GM19099 (cell line): ENCODE measurements around the gene GNG4.

ENCODE experiments used
- POLR2A ChIP-seq: IDR thresholded peaks from 3 replicates; pipeline ENCODE4 v1.6.1; 2011; ENCODE audit warnings: low read depth; ENCODE audit not compliant: insufficient read length; ENCODE audit errors: extremely low read depth

Gene GNG4

DNA sequence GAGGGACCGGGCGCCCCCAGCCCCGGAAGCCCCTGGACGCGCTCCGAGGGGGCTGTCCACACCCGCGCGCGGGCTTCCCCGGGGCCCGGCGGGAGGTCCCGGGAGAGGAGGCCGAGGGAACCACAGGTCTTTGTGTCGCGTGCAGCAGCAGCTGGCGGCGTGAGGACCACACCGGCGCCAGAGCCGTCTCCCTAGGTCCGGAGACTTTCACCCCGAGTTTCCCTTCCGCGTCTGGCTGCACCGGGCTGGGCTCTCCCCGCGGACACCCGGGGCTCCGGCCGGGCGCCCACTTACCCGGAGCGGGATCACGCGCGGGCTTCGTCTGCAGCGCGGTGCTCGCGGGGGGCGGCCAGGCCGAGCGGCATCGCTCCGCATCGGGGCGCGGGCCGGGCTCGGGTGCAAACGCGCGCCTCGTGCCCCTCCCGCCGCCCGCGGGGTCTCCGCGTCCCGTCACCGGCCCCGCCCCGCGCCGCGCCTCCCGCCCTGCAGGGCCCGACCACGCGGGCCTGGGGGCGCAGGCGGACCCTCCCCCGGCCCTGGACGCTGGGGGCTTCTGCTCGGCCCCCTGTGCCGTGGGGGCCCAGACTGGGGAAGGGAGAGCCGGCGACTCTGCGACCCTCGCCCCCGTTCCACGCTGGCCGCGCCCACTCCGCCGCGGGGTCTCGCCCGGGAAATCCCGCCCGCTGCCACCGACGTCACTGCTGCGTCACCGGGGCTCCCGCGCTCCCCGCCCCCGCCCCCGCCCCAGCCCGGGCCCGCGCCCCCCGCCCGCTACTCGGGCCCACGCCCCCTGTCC is at the start of gene GNG4:
Gene GNG4 (minus strand): TSS at position 417 of the 796 bp plus-strand sequence. CDS start 65,946 bp downstream, outside the sequence.
- TF ChIP-seq POLR2A, result no peak

DNA sequence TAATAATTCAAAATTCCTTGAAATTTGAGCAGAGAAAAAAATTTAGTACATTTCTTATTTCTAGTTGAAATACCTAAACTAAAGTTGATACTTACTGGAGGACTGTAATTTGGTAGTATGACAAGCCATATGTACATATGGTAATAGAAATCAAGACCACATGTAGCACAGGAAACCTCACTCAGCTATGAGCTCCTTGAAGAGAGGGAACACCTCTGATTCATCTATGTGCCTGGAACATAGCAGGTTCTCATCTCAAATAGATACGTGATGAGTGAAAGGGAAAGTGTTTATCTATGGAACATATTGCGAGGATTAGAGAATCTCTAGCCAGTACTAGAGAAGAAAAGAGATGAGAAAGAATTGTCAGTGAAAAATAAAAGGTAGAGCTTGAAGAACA is 47.9 kb upstream of the GNG4 start:
- no peak for TF ChIP-seq POLR2A

DNA sequence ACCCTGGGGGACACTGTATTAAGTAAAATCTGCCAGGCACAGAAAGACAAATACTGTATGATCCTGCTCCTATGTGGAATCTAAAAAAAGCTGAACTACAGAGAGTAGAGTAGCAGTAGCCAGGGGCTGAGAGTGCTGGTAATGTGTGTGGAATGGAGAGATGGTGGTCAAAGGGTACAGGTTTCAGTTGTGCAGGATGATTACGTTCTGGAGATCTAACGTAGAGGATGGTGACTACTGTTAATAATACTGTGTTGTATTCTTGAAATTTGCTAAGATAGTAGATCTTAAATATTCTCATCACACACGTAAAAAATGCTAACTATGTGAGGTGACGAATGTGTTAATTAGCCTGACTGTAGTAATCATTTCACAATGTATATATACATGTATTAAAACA is 39.8 kb upstream of the GNG4 start:
- no peak for TF ChIP-seq POLR2A

DNA sequence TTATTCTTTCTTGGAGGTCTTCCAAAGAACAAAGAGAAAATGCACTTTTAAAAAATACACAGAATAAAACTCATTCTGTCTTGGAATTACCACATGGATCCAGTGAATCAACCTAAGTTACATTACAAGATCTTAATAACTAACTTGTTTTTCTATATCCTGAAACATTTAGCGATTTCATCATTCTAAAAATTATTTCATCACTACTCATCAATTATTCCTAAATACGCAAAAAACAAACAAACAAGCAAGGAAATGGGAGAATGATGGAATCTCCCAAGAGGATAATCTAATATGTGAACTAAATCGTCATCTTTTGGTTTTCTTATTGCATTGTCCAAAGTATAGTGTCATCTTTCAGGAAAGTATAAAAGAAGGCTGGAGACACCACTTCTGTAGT is 38.5 kb upstream of the GNG4 start:
- TF ChIP-seq POLR2A, result no peak

DNA sequence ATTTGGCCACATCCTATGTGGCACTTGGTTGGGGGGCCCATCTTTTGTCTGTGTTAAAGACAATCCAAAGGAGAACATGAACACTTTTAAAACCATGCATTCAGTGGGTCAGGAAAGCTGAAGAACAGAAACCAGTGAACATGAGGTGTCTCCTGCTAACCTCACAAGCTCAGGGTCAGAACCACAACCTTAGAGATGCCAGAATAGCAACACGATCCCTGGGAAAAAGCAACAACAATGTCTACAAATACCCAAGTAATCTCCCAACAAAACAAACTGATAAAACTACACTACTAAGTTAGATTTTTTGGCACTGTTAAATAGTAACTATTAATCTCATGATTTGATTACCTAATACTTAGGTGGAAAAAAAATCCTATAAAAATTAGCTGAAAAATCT is 34.1 kb upstream of the GNG4 start:
- no peak for TF ChIP-seq POLR2A

DNA sequence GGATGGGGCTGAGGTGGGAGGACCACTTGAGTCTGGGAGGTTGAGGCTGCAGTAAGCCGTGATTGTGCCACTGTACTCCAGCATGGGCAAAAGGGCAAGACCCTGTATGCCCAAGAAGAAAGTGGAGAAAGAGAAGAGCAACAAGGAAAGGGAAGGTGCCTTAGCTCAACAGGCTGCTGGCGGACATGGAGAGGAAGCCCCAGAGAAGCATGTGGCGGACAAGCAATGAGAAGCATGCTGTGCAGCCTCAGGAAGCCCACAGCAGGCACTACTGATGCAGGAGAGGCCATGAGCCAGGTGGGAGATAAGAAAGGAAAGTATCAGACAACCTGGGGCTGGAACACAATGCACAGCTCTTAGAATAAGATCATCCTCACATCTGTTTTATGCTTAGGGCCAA is 32.6 kb upstream of the GNG4 start:
- TF ChIP-seq POLR2A, result no peak

DNA sequence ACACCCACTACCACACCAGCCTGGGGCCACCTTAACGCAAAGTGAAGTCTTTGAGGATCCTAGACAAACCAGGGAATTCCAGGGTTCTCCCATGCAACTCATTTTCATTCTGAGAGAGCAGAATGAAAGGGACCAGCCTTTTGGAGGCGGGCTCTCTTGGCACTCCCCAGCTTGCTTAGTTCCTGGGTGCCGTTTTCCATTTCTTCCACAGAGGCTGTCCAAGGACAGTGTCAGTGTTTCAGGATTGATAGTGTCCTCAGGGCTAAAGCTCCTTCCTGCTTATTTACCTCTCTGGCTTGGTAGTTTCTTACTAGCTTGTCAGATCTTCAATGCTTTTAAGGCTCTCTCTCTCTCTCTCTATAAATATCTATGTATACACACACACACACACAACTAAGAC is 30.1 kb upstream of the GNG4 start:
- TF ChIP-seq POLR2A, result no peak

DNA sequence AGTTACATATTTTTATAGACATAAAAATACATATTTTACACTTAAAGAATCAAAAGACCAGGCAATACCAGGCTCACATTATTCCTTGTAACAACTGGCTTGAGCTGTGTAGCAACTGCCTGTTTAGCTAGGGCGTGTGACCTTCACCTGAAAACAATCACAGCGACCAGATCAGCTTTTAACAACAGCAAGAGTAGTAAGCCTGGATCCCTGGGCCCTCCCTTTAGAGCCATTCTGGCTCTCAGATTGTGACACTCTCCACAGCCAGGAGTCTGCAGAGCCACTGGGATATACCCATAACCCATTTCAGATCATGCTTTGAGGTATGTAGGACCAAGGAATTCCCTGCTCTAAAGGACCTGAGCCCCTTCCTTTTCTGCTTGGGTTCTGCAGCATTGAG is 29.4 kb upstream of the GNG4 start:
- TF ChIP-seq POLR2A, result no peak

DNA sequence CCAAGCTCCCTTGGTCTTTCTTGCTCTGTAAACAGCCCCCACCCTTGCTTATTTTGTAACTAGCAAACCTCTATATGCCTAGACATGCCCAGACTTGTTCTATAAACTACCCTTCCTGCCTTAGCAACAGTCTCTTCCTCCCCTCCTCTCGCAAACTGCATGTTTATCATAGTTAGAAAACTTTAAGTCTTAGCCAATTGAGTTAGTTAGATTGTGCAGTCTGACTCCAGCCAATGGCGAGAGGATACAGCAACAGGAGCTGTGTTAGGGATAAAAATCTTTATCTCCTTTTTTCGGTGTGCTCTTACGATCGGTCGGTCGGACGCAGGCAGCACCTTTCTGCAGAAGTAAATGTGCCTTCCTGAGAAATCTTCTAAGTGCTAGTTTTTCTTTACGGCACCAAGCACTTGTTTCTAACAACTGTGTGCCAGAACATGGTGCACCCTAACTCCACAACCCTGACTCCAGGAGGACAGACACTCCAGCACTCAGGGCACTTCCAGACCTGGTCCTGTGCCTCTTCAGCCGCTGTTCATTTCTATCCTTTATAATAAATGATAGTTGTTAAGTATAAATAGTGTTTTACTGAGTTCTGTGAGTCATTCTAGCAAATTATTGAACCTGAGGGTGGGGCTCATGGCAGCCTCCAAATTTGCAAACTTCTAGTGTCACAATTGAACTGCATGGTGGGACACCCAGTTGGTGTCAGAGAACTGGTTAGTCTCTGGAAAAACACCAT is 25.7 kb upstream of the GNG4 start:
- TF ChIP-seq POLR2A, result no peak

DNA sequence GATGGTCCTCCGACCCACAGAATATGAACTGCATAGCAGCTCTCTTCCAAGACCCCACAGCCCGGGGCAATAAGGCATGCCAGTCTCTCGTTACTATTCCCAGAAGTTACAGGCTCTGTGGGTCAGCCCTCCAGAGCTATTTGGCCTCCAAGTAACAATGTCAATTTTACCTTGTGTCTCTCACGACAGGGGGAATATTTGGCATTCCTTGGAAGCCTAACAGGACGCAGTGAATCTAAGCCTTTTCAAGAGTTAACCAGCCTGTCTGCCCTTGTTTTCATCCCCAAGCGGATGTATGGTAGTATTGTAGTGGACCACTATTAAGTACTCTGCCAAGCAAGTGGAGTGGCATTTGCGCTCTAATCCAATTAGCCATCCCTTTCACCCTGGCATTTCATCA is 24.4 kb upstream of the GNG4 start:
- no peak for TF ChIP-seq POLR2A

DNA sequence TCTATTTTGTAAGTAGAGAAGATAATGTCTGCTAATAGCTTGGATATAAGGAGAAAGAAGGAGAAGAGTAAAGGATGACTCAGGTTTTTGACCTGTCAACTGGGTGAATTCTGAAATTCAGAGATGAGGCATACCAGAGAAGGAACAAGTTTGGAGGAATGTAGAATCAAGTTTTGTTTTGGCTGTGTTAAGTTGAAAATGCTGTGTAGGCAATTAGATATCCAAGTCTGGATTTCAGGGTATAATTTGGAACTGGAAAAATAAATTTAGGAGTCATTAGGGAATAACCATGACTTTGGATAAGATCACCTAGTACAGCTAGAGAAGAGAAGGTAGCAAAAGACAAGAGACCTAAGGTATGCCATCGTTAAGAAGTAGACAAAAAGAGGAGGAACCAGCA is 22.4 kb upstream of the GNG4 start:
- no peak for TF ChIP-seq POLR2A

DNA sequence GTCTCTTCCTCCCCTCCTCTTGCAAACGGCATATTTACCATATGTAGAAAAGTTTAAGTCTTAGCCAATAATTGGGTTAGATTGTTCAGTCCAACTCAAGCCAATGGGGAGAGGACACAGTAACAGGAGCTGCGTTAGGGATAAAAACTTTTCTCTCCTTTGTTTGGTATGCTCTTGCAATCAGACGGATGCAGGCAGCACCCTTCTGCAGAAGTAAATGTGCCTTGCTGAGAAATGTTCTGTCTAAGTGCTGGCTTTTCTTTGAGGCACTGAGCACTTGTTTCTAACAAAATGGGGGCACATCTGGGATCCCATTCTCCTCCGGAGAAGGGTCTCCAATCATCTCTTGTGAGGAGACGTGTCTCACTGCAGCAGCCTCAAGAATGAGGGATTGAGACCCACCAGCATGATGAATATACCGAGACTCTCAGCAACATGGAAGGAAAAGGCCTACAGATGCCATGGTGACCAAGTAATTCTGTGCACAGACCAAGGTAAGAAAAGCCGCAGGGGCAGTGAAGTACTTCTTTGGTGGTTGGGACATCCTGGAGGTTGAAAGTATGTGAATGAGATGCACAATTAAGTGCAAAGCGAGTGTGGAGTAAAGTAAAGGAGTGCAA is 20.7 kb upstream of the GNG4 start:
- TF ChIP-seq POLR2A, result no peak

DNA sequence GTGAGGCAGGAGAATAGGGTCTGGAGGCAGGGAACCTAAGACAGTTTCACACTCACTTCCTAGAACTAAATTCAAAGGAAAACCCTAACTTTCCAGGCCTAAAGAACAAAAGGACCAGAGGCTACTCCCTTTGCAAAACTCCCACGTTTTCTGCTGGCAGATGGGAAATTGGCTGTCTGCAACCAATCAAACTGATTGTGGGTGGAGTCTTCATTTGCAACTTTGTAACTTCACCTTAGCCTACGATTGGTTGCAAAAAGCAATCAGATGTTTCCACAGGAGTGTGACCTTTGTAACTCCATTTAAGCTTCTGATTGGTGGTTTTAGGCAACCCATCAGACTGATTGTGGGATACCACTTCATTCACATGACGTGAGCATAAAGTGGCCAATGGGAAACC is 19.7 kb upstream of the GNG4 start:
- TF ChIP-seq POLR2A, result no peak

DNA sequence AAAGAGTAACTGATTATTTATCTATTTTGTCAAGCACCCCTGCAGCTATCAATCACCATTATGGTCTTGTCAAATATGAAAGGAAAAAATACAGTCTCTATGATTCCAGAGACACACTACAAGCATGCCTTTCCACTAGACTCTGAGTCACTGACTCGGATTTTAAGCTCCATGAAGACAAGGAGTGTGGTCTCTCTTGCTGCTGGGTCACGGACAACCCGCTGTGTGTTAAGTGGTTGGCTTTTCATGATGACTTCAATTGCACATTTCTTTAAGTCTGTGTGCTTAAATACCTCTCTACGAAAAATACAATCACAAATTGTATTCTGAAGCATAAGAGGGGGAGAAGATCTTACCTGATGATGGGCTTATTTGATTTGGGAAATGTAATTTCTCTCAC is 14.0 kb upstream of the GNG4 start:
- no peak for TF ChIP-seq POLR2A

DNA sequence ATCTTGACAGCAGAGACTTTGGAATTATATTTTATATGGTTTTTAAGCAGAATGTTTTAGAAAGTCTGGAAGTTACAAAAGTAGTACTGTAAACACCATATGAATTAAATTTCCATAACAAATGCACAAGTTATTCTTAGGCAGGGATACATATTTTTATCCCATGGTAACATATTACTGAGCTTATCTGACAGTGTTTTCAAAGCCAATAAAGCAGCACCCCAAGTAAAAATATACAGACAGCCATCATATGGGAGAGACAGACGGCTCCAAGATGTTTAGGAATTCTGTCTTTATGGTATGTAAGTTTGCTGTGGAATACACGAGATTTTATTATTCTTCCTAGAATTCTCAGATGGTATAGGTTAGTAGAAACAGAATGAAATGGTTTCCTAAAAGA is 12.0 kb upstream of the GNG4 start:
- no peak for TF ChIP-seq POLR2A

DNA sequence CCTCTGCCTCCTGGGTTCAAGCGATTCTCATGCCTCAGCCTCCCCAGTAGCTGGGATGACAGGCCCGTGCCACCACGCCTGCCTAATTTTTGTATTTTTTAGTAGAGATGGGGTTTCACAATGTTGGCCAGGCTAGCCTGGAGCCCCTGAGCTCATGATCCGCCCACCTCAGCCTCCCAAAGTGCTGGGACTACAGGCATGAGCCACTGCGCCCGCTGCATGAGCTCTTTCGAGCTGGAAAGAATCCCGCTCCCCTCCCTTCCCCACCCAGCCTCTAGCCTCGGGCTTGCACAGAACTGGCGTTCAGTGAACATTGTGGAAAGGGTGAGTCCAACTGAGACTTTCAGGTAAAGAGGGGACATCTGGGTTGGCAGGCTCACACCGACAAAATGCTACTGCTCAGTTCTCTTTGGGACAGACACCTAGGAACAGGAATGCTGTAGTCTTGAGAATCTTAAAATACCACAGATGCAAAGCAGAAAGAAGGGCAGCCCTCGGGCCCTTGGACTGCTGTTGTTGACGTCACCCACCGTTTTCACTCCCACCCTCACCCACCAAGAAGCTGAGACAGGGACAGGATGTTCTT is 9.7 kb upstream of the GNG4 start:
- no peak for TF ChIP-seq POLR2A

DNA sequence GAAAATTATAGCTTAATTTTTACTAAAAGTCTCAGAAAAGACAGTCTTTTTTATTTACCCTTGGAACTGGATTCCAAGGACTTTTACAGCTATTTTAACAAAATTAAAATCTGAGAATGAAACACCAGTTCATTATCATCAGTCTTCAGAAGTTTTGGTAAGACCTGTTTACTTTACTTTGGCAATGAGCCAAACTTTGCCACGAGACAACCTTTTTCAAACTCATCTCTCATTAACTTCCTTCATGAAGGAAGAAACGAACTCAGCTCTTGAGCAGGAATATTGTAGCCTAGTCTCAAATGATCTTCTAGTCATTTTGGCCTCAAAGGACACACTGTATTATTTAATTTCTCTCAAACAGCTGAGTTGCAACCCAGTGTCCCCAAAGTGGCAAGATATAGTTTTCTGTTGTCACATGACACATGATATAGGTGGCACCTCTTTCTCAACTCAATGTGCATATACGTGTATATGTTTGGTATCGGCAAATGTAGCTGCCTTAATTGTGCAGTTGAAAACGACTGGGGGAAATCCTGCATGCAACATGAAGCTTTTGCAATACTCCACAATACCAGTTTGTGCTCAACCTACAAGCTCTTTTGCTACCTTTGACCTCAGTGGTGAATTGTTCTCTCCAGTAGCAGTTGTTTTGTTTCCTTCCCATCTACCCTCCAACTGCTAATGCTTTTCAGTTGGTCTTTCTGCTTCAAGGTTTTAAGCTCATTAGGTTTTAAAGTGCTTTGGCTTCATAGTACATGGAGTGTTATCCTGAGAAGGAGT is 8.4 kb upstream of the GNG4 start:
- no peak for TF ChIP-seq POLR2A
